Smooth muscle cell (in vitro differentiated cells): ENCODE results near the gene DEF6. TPM values are rescaled to one million over a fixed set of nuclear protein-coding genes. Genes with fewer than 3 reads are reported as not detected.

Experiments used
- DNase-seq: peaks from one replicate; lab custom pipeline; 2025; ENCODE audit not compliant: unreplicated experiment; lab: John Stamatoyannopoulos, UW
- H2AFZ ChIP-seq: fragments of 200-600 bp; sonication (generic); 2 replicates; pipeline ENCODE4 v1.6.0; 2016; ENCODE audit warnings: antibody characterized with exemption, low read depth, mild to moderate bottlenecking
- H3F3A ChIP-seq: fragments of 200-600 bp; sonication (generic); 2 replicates; pipeline ENCODE4 v1.6.0; 2017; ENCODE audit warnings: antibody characterized with exemption, low read depth
- H3K27ac ChIP-seq: fragments of 200-600 bp; sonication (generic); 2 replicates; pipeline ENCODE4 v1.5.1; 2016; ENCODE audit warnings: low read depth, mild to moderate bottlenecking
- H3K27me3 ChIP-seq: fragments of 200-600 bp; sonication (generic); 2 replicates; pipeline ENCODE4 v1.6.1; 2016; ENCODE audit warnings: low read depth, mild to moderate bottlenecking
- H3K36me3 ChIP-seq: fragments of 200-600 bp; sonication (generic); 2 replicates; pipeline ENCODE4 v1.5.1; 2016; ENCODE audit warnings: low read depth
- H3K4me1 ChIP-seq: fragments of 200-600 bp; sonication (generic); 2 replicates; pipeline ENCODE4 v1.5.1; 2016; ENCODE audit warnings: low read depth
- H3K4me2 ChIP-seq: fragments of 200-600 bp; sonication (generic); 2 replicates; pipeline ENCODE4 v1.6.0; 2016; ENCODE audit warnings: mild to moderate bottlenecking
- H3K4me3 ChIP-seq: fragments of 200-600 bp; sonication (generic); 2 replicates; pipeline ENCODE4 v1.5.1; 2016; ENCODE audit warnings: mild to moderate bottlenecking
- H3K79me2 ChIP-seq: fragments of 200-600 bp; sonication (generic); 2 replicates; pipeline ENCODE4 v1.6.0; 2016; ENCODE audit warnings: low read depth, mild to moderate bottlenecking
- H3K9ac ChIP-seq: fragments of 200-600 bp; sonication (generic); 2 replicates; pipeline ENCODE4 v1.6.0; 2016; ENCODE audit warnings: low read depth
- H3K9me3 ChIP-seq: fragments of 200-600 bp; sonication (generic); replicated peaks from 2 replicates; pipeline ENCODE4 v1.5.1; 2016; ENCODE audit warnings: low read depth
- H4K20me1 ChIP-seq: fragments of 200-600 bp; sonication (generic); 2 replicates; pipeline ENCODE4 v1.6.0; 2016; ENCODE audit warnings: low read depth
- CTCF ChIP-seq: fragments of 200-600 bp; sonication (generic); IDR thresholded peaks from 2 replicates; pipeline ENCODE4 v1.5.1; 2017; ENCODE audit warnings: borderline replicate concordance, mild to moderate bottlenecking, antibody characterized with exemption; ENCODE audit not compliant: insufficient read depth, poor library complexity, severe bottlenecking
- WGBS: methylation state at CpG from one replicate; pipeline ENCODE4 v1.1.7; 2016; ENCODE audit warnings: low lambda C conversion rate; 5-methylcytosine and 5-hydroxymethylcytosine counted together
- polyA plus RNA-seq: library from polyadenylated mRNA; unstranded; fragments of >200 nt; fragmentation: Nextera tagmentation; extraction: Ambion mirVana; gene quantifications from 2 replicates; pipeline ENCODE4 v1.2.1, GENCODE V29; 2016
- total RNA-seq: library from RNA; depleted of rRNA; stranded (reverse); fragments of >200 nt; gene quantifications from 2 replicates; pipeline ENCODE4 v1.2.3, GENCODE V29; 2014

DEF6 gene
- total and polyA plus RNA-seq, 2 experiments from 2014 or later: 2.8 to 3.6 TPM

GRCh38 chr6:35370124-35370741, 72.6 kb downstream of the DEF6 start:
- H3K4me2 ChIP-seq: peak overlapping the region; percentile 75
- peak overlapping the region; percentile 82 for H3K9ac ChIP-seq
- peaks cover 30% of the 10 kb centered on the region for H3F3A ChIP-seq
- no peak overlapping the region for H3K4me3 ChIP-seq
- H4K20me1 ChIP-seq: no peaks in the 10 kb centered on the region
- peak; percentile 32 for DNase-seq
- H3K4me1 ChIP-seq: peaks cover 23% of the 10 kb centered on the region
- no peaks in the 10 kb centered on the region for H3K27me3 ChIP-seq
- H3K9me3 ChIP-seq: no peaks in the 10 kb centered on the region
- H3K79me2 ChIP-seq: peaks cover 59% of the 10 kb centered on the region
- no peak overlapping the region for H2AFZ ChIP-seq
- H3K27ac ChIP-seq: peak overlapping the region; percentile 98
- WGBS: 17% methylated on average over 8 of the region's 8 CpGs
- TF ChIP-seq CTCF: no peak
- no peaks in the 10 kb centered on the region for H3K36me3 ChIP-seq

- no peak for TF ChIP-seq CTCF
- WGBS: 83% methylated on average over 9 of the region's 9 CpGs
- Histone ChIP-seq H3K27me3 (no peaks in the 10 kb centered on the region), H4K20me1 (no peaks in the 10 kb centered on the region), H3K4me3 (no peak overlapping the region), H3F3A (peaks cover 30% of the 10 kb centered on the region), H2AFZ (no peak overlapping the region), H3K4me1 (peaks cover 24% of the 10 kb centered on the region), H3K9me3 (no peaks in the 10 kb centered on the region), H3K79me2 (peaks cover 59% of the 10 kb centered on the region), H3K36me3 (no peaks in the 10 kb centered on the region), H3K4me2 (peak overlapping the region; percentile 40), H3K9ac (no peak overlapping the region), H3K27ac (peak overlapping the region; percentile 98)
- DNase-seq: no peak
These were observed 73.3 kb downstream of the DEF6 start for GRCh38 chr6:35370785-35371493.

Other genes with a start within 250 kb of the DEF6 start
- 0.40 TPM in 1 of 2 replicates, not detected in the other for gene TCP11, start 156.5 kb upstream of the DEF6 start, total RNA-seq
- 0.64 TPM in 1 of 2 replicates, not detected in the other for gene TCP11, start 156.5 kb upstream of the DEF6 start, polyA plus RNA-seq
- gene SCUBE3, start 83.9 kb upstream of the DEF6 start, total RNA-seq: 11.8 and 14.6 TPM in 2 replicates
- gene SCUBE3, start 83.9 kb upstream of the DEF6 start, polyA plus RNA-seq: 15.7 and 18.0 TPM in 2 replicates
- 7.7 and 12.9 TPM in 2 replicates for gene ZNF76, start 38.1 kb upstream of the DEF6 start, total RNA-seq
- gene ZNF76, start 38.1 kb upstream of the DEF6 start, polyA plus RNA-seq: 14.2 and 24.2 TPM in 2 replicates
- gene PPARD, start 44.7 kb downstream of the DEF6 start, total RNA-seq: 8.2 and 10.6 TPM in 2 replicates
- 25.7 and 31.1 TPM in 2 replicates for gene PPARD, start 44.7 kb downstream of the DEF6 start, polyA plus RNA-seq
- 2.3 and 3.6 TPM in 2 replicates for gene FANCE, start 154.5 kb downstream of the DEF6 start, total RNA-seq
- gene FANCE, start 154.5 kb downstream of the DEF6 start, polyA plus RNA-seq: 5.6 and 7.3 TPM in 2 replicates
- 1,012 and 1,090 TPM in 2 replicates for gene RPL10A, start 170.6 kb downstream of the DEF6 start, total RNA-seq
- gene RPL10A, start 170.6 kb downstream of the DEF6 start, polyA plus RNA-seq: 307 and 339 TPM in 2 replicates
- 22.5 and 29.1 TPM in 2 replicates for gene TEAD3, start 199.3 kb downstream of the DEF6 start, total RNA-seq
- gene TEAD3, start 199.3 kb downstream of the DEF6 start, polyA plus RNA-seq: 40.6 and 42.8 TPM in 2 replicates
- gene TULP1, start 215.1 kb downstream of the DEF6 start, total RNA-seq: 0.31 TPM in 1 of 2 replicates, not detected in the other
- gene TULP1, start 215.1 kb downstream of the DEF6 start, polyA plus RNA-seq: 0.26 and 0.78 TPM in 2 replicates